Measurements from ENCODE around the gene DGKI.

Gene DGKI

GRCh38 chr7:137685433-137686164 lies 161.2 kb downstream of the DGKI start:
- no peak for DNase-seq (ENCODE audit: low spot score)

DNA sequence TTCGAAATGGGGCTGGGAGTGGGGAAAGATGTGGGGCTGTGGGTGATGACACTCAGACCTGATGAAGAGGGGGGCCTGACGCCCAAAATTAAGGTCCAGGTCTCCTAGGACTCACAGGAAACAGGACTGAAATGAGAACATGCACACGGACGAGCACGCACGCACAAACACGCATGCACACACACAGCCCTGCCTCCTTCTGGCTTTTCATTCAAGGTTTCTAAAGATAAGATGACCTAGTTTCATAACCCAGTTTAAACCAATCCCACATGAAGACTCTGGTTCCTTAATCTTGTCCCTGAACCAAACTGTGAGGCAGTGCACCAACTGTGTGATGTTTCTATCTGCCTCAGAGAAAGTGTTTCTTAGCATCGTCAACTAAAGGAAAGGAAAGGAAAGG lies 162.0 kb downstream of the DGKI start:
- no peak for DNase-seq (ENCODE audit: low spot score)

DNA sequence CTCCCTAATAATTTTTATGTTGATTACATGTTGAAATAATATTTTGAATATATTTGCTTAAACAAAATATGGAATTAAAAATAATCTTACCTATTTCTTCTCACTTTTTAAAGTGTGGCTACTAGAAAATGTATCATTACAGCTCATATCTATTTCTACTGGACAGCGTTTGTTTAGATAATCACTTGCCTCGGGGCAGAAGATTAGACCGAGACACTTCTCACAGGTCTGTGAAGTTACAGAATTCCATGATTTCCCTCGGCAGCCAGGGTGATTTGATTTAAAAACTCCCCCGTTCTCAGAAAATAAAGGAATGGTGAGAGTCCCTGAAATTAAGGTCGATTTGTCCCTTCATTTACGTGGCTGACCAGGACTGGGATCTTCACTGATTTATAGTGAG lies 162.5 kb downstream of the DGKI start:
- DNase-seq (ENCODE audit: low spot score) = no peak

DNA sequence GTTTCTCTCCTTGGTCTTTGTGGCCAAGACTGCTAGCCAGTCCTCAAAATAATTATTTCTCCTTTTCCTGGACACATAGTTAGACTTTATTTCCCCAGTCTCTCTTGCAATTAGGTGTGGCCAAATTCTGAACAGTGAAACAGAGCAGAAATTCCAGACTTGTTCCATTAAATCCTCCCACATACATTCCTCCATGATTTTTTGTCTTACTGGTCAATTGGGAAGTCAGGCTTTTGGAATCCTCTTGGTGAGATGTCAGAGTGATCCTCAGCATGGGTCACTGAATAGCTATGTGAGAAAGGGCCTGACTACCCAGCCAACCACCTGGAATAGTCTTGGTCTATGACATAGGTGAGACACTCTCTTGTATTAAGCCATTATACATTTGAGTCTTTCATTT lies 164.2 kb downstream of the DGKI start:
- no peak for DNase-seq (ENCODE audit: low spot score)

DNA sequence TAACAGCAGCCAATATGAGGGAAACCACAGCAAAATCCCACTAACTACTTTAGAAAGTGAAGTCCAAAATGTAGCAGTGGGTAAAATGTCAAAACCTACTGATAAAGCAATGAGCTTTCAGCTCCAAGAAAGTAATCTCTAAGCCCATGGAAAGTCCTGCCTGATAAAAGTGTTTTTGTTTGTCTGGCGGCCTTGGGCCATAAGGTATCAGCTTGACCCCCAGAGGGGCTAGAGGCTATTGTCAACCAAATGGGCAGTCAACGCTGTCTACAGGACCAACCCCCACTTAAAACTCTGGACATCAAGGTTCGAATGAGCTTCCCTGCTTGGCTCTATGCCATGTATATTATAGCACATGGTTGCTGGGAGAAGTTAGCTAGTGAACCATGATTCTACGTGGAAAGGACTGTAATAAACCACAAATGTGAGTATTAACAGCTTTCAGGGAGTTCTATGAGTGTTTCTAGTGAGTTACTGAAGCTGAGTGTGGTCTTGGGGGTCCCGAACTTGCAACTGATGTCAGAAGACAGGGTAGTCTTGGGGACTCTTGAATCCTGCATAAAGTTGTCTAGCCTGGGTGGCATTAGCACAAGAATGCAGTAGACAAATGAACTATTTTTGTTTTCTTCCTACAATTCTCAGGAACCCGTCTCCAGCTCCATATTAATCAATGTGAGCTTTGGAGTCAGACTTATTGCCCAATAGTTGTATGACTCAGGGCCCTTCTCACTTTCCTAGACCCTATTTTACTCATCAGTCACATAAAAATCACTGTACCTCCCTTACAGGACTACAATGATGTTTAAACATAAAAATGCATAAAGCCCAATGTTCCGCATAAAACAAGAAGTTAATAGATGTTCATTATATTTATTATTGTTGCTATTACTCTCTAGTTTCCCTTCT lies 164.9 kb downstream of the DGKI start:
- DNase-seq (ENCODE audit: low spot score) = no peak

GRCh38 chr7:137674551-137675409 lies 172.0 kb downstream of the DGKI start:
- no peak for DNase-seq (ENCODE audit: low spot score)

GRCh38 chr7:137674048-137674447 lies 172.7 kb downstream of the DGKI start:
- DNase-seq (ENCODE audit: low spot score) = no peak

DNA sequence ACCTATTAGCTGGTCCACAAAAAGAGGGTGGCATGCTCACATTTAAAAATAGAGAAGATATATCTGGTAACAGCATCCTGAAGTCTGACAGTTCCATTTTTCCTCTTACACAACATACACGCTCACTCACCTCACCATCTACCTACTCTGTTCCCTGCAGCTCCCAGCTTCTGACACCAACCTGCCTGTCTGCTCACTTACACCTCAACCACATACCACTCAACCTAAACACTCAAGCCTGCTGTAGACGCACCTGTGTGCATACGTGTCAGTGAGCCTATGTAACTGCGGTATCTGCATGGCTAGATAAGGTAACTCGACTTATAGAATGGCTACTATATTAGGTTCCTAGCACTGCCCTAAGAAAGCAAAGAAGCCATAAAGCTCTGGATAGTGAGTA lies 174.9 kb downstream of the DGKI start:
- no peak for DNase-seq (ENCODE audit: low spot score)

DNA sequence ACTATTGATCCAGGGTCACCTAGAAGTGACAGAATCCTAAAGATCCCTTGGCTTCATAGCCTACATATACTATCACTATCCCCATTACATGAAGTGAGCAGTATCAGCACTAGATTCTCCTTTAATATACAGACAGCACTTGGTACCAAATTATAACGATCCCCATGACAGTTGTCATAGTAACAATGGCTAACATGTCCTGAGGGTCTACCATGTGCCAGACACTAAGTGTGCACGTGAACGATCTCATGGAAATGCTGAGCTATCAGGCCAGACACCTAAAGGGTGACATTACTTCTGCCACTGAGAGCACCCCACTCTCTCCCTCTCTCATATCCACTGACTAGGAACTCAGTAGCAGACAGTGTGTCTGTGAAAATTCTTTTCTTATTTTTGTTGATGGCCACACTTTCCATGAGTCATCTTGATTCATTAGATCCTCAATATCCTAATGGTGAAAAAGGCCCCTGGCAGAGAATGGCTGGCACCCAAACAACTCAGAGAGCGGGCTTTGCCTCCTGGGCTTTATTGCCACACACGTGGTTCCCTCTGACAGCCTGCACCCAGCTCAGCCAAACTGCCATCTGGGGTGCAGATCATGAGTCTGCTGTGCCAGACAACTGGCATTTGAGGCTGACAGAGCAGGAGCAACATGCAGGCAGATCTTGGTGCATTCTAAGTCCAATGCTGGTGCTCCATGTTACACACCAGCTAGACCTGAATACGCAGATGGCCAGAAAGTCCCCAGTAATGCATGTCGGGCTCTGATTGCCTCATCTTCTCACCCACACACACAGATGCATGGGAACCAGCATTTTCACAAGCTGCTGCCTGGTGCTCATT lies 176.3 kb downstream of the DGKI start:
- DNase-seq (ENCODE audit: low spot score) = no peak

GRCh38 chr7:137669706-137670105 lies 177.1 kb downstream of the DGKI start:
- no peak for DNase-seq (ENCODE audit: low spot score)

- DNase-seq (ENCODE audit: low spot score) = no peak
Measured at GRCh38 chr7:137668404-137668803, 178.4 kb downstream of the DGKI start.

DNA sequence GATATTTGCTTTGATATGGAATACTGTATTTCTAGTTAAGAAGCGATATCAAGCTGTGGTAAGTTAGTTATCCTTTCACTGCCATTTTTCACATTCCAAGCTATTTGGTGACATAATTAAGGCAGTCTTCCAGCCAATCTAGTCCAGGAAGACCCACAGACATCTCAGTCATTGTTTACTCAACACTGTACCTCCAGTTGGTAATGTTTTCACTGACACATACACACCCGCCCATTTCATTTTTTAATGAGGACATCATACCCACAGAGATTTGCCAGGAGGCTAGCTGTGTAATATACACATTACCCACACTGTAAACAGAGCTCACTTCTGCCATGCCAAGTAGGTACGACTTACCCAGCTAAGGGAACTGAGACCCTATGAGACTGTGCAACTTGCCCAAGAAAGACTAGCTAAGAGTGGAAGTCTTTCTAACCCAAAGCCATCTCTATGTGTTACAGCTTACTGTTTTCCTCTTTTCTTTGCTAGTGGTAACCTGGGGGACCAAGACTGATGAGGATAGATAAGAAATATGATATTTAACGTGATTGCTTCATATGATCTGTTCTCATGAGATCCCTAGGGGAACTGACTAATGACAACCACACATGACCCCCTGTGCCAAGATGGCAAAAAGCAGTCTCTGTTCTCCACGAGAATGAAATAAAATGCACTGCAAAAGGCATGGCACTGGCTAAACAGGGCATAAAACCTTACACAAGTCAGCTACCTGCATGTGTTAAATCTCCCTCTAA lies 179.0 kb downstream of the DGKI start:
- no peak for DNase-seq (ENCODE audit: low spot score)

DNA sequence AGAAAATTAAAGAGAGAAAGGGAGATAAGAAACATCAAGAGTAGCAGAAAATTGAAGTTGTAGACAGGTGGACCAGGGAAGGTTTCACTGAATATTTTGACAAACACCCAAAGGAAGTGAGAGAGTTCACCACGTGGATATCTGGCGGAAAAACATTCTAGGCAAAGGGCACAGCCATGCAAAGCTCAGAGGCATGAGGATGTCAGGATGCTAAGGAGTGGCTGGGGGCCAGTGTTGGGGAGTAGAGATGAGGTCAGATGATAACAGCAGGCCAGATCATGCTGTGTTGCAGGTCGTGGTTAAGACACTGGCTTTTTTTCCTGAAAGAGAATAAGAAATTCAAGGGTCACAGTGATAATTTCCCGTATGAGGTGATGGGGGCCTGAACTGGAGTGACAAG lies 181.9 kb downstream of the DGKI start:
- DNase-seq (ENCODE audit: low spot score) = no peak

GRCh38 chr7:137661634-137662033 lies 185.1 kb downstream of the DGKI start:
- no peak for DNase-seq (ENCODE audit: low spot score)

GRCh38 chr7:137658190-137658900 lies 188.4 kb downstream of the DGKI start:
- DNase-seq (ENCODE audit: low spot score) = no peak

GRCh38 chr7:137657476-137658189 lies 189.1 kb downstream of the DGKI start:
- no peak for DNase-seq (ENCODE audit: low spot score)

DNA sequence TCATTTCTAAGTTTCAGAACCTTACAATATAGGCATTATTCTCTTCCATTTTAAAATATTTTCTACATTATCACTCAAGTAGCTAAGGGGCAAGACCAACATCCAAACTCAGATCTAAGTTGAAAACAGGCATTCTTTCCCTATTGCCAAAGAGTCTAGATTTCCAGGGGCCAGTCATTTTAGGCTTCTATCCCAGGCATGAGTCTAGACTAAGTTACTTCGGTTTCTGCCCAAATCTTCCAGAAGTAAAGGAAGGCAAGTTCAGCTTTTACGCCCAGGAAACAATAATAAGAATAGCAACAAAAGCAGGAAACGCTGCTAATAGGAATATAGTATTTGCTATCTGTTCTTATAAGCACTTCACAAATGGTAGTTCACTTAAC lies 189.9 kb downstream of the DGKI start:
- DNase-seq (ENCODE audit: low spot score) = no peak

DNA sequence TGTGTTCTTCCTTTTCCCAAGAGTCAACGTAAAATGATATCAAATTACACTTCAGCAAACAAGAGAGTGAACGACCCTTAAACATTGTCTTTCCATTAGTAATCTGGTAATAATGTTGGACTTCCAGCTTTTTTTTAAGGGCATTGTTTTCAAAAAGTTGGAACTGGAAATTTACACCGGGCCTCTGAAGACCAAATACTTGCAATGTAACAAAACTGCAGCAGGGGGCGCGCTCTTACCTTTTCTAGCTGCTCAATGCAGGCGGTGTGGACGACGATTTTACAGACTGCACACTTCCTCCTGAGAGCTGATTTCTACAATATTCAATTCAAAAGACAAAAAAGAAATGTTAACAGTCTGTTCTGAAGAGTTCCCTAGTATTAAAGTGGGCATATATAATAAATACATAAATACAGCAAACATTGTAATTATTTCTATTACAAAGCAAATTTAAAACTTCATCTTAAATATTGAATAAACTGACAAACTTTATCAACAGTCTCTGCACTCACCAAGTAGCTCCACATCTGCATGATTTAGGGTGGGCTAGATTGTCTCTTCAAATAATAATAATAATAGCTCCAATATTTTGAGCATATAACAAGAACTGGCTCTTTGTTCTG lies 190.4 kb downstream of the DGKI start:
- peak; percentile 34 for DNase-seq (ENCODE audit: low spot score)

GRCh38 chr7:137655804-137656203 lies 191.0 kb downstream of the DGKI start:
- no peak for DNase-seq (ENCODE audit: low spot score)

Measured in HuH-7.5 (cell line).